ENCODE results near the gene B3GAT1.

DNA sequence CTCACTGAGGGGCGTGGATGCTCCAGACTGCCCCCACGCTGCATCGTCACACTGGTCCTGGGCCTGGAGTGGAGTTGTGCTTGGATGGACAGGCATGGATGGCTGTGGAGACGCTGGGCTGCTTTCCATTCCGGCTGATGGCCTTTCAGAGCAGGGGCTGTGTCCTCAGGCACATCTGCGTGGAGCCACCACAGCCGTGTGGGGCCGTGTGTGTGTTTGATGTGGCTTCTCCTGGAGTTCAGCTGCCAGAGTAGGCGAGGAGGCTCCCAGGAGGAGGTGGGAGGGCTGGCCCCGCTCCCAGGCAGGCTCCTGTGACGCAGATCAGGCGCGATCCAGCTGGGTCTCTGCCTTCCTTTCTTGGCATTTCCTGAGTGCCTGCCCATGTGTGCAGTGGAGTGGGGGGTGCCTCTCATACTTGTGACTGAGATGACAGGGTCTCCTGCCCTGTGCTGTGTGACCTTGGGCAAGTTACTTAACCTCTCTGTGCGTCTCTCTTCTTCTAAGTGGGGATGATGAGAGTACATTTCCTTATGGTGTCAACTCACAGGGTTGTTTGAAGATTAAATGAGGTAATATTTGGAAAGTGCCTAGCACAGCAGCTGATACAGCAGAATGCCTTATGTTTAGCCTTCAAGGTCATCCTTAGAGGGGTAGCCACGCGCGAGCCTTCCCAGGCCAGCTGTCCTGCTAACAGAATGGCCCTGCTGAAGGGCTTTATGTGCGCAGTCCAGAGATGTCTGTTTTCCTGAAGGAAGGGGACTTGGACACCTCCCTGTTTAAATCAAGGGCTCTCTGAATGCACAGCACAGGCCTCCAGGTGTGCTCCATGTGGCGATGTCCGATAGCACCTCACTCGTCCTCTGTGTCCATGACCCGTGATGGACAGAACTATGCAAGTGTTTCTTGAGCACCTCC, 46.8 kb downstream of the B3GAT1 start:
- TF ChIP-seq, protein P1, sequence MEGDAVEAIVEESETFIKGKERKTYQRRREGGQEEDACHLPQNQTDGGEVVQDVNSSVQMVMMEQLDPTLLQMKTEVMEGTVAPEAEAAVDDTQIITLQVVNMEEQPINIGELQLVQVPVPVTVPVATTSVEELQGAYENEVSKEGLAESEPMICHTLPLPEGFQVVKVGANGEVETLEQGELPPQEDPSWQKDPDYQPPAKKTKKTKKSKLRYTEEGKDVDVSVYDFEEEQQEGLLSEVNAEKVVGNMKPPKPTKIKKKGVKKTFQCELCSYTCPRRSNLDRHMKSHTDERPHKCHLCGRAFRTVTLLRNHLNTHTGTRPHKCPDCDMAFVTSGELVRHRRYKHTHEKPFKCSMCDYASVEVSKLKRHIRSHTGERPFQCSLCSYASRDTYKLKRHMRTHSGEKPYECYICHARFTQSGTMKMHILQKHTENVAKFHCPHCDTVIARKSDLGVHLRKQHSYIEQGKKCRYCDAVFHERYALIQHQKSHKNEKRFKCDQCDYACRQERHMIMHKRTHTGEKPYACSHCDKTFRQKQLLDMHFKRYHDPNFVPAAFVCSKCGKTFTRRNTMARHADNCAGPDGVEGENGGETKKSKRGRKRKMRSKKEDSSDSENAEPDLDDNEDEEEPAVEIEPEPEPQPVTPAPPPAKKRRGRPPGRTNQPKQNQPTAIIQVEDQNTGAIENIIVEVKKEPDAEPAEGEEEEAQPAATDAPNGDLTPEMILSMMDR (IDR thresholded peaks at IDR 0.05; ENCODE audit: low read depth, low read length, poor library complexity, severe bottlenecking) = no peak
- TF ChIP-seq EZH2phosphoT487 (IDR thresholded peaks at IDR 0.05; ENCODE audit: borderline replicate concordance, low read length) = no peak

Measured in DOHH2 (cell line).